HUDEP-2 (cell line): Measurements from ENCODE around the gene BLID.

Source experiments
- DNase-seq, 76 experiments: peaks; one replicate each; lab custom pipeline; 2025; ENCODE audit not compliant: unreplicated experiment in 76 of 76; lab: John Stamatoyannopoulos, UW

The BLID gene

DNA sequence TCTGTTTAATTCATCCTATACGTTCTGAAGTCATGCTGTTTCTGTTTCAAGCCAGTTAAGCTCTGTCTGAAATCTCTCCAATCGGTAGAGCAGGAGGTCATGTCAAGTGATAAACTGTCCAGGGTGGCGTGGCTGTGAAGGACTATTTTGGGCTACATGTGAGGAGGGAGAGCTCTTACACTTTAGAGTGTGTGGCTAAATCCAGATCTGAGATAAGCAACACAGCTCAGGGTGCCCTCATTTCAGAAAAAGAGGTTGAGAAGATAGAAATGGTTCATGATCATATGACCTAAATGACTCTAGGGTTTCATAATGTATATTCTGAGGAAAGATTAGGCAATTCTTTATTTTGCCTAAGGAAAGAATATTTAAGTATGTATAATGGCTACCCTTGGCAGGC lies 8.4 kb downstream of the BLID start:
- no peak for DNase-seq

DNA sequence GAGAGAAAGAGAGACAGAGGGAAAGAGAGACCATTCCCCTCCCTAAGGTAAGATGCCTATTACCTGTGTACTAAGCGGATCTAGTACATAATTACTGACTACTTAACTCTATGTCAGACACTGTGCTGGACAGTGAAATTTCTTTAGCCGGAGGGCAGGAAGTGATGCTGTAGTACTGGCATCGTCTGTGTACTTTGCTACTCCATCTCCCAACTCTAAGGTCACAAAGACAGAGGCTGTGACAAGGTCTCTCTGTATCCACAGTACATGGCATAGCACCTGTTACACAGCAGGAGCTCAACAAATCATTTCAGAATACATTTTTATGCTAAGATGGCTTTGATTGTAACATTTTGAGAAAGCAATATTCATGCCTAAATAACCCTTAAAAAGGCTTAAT lies 9.0 kb downstream of the BLID start:
- no peak for DNase-seq

DNA sequence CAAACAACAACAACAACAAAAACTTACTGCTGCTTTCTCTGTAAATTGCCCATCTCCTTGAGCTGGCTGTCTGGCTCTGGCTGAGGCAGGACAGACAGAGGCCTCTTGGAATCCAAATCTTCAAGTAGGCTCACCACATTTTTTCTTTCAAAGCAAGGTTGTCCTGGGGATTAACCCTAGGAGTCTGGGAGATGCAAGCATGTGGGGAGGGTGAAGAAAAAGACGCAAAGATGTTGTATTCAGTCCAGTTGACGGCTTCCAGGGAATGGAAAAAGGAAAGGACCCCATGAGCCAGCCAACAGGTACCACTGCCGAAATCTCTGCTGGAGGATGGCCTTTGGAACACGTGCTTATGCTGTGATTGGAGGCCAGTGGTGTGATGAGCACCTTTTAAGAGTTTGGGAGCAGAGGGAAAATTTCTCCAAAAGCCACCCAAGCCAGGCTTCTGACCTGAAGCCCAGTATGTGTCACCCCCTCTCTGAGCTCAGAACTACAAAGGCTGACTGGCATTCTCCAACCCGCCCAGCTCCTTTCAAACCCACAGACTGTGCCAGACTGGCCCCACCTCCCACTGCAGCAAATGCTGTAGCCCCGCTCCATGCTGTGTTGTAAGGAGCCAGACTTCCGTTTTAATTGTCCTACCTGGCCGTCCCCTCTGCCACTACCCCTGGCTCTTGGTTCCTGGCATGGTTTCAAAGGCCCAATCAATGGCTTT lies 10.8 kb downstream of the BLID start:
- DNase-seq = no peak

DNA sequence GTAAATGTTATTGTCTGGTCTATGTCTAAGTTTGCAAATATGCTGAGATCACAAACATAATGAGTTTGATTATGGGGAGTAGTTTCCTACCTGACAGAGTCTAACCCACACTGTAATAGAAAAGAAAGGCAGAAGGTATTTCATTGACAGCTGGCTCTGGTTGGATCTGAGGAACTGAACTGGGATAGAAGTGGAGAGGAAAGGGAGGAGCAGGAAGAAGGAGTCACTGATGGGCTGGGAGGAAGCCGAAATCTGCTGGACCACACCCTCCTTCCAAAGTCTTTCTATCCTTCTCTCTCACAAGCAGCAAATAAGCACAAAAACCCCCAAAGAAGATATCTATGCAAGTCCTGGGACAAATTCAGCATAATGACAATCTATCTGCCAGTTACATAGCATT lies 11.7 kb downstream of the BLID start:
- DNase-seq = no peak

DNA sequence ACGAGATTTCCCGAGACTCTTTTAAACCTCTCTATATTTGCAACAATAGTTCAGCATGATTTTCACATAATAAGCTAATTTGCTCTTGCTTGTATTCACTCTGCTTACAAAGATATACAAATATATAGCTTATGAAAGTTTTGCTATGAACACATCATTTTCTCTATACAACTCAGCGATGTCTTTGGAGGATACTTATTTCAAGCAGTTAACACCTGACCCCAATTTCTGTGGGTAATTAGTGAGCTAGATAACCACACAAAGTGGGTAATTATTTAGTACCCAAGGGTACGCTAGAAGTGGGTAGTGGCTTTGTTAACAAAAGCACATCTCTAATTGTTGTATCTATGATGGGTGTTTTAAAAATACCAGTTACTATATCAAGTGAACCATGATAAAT lies 12.3 kb downstream of the BLID start:
- no peak for DNase-seq

DNA sequence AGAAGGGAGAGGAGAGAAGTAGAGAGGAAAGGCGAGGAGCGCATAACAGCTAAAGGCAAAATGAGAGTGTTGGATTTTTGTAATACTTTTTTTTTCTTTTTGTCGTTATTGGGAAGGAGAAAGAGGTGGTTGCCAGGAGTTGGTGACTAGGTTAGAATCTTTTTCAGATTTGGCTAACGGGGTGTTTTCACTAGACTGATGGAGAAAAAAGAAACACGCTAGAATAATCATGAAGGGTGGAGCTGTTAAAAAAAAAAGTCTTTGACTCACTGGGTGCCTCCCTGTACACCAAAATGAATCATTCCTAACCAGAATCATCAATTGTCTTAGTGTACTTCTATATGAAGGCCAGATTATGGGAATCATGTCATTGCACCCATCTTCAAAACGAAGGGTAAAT lies 12.7 kb downstream of the BLID start:
- DNase-seq = no peak

DNA sequence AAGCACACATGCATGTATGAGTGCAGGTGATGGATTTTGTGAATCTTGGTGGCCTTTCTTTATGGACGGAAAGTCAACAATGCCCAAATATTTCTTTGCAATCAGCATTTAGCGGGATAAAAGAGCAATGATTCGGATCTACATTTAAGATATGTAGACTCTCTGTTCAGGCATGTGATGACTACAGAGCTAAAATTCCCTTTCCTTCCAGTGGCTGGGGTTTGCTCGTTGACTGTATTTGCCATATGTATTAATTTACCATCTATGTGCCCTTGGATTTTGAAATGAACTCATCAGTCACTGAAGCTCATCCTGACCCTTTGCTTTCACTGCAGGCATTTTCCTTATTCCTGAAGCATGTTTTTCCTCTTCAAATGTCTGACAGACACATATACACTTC lies 13.6 kb downstream of the BLID start:
- no peak for DNase-seq

DNA sequence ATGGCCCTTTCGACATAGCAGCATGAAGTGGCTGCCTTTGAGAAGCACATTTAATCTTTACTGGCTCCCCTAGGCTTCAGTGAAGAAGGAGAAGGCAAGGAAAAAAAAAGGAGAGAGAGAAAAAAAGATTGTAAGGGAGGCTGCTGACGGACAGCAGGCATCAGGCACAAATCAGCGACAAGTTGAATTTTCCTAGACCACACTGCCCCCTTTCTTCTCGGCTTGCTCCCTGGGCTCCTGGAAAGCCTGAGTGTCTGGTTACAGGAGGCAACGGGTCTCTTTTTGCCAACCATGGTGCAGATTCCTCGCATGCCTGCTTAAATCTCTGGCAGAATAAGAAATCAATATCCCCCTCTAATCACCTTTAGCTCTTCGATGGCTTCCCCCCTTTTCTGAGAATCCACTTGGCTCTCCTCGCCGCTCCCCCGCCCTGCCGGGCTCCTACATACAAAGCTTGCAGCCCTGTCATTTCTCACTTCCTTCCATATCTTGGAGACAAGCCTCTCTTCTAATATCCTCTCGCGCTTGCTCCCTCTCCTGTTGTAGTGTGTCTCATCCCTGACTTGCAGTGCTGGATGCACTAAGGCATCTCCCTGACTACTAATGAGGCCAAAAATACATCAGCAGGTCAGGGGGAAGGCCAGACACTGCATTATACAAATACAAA lies 14.3 kb downstream of the BLID start:
- no peak for DNase-seq

DNA sequence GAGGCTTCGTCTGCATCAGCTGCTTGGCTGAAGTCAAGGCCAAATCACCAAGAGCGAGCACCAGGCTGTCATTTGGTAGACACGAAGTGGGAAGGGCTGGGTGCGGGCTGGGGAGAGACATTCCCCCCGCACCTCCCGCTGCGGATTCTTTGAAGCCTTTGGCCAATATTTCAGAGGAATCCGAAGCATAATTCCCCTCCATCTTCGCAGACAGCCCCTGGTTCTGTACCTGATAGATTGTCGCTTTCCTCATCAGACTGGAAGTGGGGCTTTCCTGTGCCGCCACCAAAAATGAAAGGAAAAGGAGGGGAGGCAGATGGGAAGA lies 15.3 kb downstream of the BLID start:
- DNase-seq = no peak

DNA sequence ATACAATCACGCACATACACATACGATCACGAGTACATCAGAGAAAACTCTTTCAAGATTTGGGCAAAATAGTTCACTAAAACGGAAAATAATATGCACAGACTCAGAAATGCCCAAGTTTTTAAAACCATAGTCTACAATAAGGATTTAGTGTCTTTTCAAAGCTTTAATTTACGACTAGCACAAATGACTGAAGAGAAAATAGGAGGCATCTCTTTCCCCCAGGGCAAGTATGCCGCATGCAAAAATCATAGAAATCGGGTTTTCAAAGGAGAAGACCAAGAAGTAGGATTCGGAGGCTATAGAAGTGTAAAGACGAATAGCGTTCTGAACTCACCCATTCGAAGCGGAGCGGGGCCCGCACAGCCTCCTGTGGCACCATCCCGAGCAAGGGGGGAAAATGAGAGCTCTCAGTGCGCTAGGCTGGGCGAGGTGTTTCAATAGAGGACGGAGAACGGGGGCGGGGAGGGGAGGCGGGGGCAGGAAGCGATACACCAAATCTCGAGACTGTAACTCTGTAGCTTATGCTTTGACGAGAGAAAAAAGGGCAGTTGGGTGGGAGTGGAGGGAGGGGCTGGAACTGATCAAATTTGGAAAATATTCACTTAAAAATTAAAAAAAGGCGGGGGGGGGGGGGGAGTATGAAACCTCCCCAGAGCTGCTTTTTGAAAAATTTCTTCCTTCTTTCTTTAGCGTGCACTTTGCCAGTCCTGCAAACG lies 15.8 kb downstream of the BLID start:
- DNase-seq = no peak

DNA sequence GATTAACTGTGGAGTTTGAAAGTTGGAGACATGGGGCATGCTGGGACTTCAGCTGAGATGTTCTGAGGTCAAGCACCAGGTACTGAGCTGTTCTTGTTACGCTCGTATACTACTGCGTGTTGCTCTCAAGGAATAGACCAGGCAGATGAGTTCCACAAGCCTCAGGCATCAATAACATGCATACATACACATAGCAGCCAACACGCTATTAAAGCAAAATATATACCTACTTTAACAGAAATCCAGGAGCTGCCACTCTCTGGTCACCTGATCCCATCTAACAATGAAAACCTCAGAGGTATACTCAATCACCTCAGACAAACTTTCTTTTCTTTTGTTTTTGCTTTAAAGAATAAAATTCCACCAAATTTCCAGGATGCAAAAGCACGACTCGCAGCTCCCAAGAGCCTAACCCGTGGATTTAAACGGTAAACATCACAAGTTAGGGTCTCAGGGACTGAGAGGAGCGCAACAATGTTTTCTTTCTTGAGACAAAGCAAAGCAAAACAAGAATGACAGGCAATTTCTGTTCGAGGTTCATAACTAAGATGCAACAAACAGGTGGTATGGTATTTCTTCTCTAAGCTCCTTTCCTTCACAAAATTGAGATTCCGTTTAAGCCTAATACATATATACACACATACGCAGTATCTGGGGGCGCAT lies 16.5 kb downstream of the BLID start:
- DNase-seq = no peak

DNA sequence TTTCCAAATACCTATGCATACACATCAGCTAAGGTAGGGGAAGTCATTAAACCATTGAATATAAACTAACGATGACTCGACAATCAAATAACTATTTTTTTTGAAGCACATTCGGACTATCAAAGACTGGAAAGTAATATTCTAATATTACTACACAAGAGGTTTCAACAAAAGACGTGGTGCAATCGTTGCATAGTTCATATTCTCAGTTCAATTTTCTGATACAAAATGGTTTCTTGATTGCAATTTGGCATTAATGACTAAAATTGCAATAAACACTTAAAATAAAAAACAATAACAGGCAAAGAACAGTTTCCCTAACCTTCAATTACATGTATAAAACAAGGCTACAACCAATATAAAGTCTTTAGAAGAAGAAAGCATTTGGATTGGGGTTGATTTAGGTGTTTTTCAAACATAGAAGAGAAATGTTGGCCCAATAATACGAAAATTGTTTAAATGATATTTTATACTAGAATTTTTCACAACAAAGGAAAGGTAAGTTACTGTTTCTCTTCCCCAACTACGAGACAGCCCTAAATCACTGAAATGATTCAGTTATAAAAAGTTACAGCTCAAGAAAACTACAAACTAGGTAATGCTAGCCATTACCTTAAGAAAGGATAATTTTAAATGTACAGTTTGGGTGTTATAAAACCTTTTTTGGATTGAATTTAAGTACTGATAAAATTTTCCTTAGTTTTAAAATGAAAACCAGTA lies 17.6 kb downstream of the BLID start:
- DNase-seq = no peak

DNA sequence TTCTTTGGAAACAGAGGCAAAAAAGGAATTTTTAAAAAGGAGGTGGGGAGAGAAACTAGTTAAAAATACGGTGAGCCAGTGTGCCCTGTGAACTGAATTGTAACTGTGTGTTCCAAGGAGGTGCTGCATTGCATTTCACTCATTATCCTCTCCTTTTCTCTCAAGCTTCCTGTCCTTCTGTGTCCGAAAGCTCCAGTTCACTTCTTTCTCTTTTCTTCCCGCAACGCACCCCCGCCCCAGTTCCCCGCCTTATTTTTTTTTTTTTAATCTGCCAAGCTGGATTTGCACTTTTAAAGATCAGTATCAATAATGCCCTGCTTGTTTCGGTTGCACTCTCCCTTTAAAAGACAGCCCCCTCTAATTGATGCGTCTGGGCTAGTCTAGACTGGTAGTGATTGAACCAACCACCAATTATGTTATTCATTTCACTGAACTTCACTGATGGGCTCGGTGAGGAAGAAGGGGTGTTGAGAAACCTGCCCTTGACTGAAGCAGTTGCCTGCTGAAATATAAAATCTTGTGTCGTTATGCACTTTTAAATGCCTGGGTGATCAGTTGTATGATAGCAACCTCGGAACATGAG lies 18.5 kb downstream of the BLID start:
- DNase-seq = no peak

DNA sequence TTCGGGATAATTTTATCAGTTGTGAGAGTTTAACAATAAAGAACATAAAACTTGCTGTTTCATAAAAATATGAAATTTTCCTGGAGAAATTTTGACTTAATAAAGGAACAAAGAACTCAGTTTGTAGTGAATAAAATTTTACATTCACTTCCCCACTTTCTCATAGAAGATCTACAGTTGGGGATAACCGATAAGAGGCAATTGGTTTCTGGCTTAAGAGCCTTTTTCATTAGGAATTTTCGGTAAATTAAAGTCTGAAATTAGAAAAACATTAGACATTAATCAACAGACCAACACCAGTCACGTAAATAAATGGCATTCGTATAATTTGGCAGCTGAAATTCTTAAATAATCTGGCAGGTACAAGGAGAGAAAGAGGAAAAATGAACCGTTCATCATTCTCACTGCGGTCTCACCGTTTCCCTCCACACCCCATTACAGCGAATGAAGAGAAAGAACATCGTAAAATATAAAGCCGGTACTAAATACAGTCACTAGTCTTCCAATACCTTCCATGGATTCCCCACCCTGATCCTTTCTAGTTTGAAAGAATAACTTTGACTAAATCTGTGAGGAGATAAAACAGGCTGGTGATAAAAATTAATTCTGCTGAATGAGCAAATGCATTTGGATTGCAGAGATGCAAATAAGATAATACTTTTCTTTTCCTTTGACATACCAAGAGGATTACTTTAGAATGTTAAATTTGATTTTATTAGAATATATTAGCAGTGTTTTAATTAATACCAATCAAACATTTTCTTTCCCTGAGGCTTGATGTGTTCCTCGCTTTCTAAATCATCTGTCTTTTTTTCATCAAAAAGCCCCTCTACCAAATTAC lies 19.5 kb downstream of the BLID start:
- no peak for DNase-seq

DNA sequence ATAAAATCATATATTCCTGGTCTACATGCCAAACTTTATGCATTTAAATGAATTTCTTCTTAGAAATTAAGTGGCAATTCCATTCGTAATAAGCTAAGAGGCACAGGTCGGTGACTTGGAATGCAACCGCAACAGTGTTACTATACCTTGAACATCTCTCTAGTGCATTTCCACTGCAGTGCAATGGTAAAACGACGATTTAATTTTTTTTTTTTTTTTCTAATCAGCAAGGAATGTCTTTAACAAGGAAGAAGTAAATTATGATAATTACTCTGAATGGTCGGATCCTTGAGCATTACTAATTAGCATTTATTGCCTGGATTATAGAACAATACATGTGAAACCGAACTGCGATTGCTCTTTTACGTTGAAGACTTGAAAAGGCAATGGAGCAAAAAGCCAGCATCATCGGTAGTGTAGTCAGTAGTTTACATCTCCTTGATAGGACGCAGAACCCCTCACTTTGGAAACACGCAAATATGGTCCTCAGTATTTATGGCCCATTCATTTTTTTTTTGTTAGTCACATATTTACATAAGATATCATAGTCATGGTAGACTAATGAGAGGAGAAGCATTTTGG lies 20.2 kb downstream of the BLID start:
- DNase-seq = no peak

DNA sequence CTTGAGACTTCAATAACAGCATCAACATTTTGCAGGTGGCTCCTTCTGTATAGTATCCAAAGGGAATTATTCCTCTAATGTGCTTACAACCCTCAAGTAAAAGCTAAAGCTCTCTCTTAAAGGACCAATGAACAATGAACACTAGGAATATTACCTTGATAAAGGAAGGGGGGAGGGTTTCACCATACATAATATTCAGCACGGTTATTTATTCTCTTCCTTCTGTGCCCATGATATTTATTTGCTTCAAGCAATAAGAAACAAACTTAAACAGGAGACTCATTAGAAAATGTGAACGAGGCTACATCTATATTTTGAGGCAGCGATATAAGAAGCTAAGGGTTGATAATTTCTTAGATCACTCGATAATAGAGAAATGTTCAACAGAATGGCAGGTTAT lies 21.2 kb downstream of the BLID start:
- no peak for DNase-seq

DNA sequence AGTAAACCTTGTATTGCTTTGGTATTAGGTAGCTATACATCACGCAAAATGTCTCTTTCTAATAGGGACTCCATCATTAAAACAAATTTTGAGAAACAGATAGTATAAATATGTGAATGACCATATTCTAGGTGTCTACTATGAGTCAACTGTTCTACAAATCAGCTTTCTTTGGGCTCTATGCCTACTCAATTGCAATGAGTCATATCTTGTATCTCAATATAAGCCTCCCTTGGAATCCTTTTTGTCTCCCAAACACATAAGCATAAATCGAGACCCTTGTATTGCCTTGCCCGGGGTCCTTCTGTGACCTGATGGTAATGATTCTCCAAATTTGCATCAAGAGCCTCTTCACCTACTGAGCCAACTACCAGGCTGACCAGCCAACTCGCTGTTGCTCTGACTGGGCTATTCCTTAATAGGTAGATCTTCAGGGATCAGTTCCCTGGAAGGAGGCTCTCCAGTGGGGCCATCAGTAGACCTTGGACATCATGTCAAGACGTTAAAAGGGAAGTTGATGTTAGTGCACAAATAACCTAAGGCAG lies 22.2 kb downstream of the BLID start:
- no peak for DNase-seq

DNA sequence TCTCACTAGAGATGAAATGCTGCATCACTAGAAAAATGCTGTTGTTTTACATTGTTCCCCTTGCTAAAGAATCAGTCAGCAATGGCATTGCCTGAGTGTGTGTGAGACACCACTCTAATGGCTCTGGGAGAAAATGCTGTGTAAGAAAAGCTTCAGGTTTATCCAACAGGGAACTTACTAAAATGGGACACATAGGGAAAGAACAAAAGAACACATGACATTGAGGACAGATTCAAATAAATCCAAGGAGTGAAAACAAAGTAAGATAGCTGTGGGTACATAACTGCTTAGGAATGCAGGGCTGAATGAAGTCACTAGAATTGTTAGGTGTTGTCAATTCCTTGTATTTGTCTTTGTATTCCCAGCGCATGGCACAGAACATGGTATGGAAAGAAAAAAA lies 24.2 kb downstream of the BLID start:
- no peak for DNase-seq

DNA sequence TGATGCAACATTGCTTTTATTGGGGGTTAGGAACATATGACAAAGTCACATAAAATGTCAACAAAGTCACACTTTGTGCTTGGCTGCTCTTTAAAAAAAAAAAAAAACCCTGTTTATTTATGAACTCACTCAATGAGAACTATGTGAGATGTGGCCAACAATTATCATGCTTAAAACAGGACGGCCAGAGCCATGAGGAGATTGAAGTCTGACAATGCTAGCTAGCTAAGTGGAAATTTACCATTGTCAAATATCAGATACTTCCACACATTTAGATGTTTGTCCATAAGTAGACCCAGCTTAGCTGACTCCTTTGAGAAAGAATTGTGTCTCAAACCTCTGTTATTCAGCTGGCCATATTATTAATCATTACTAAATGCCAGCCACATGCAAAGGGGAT lies 26.9 kb downstream of the BLID start:
- no peak for DNase-seq
